Caco-2 (cell line): ENCODE results near the gene ATRIP. TPM values are rescaled to one million over a fixed set of nuclear protein-coding genes. Genes with fewer than 3 reads are reported as not detected.
"Not testable (repeated sequence)": the region's sequence is repeated elsewhere in the genome, so short reads cannot be mapped to it uniquely, and the experiment has no call there.

Experiments used
- BruUV-seq: library from RNA; stranded (reverse); fragments of 400-500 nt; replicated peaks from 2 replicates; lab custom pipeline; 2021; lab: Mats Ljungman, UMichigan
- CTCF ChIA-PET: fragments of 300-600 bp; sonication (Branson Sonifier 250); formaldehyde crosslinking; loops from one replicate; lab custom pipeline; 2022; ENCODE audit warnings: antibody characterized with exemption; lab: Charles Lee
- POLR2A ChIA-PET: fragments of 300-600 bp; sonication (Branson Sonifier 250); formaldehyde crosslinking; loops from one replicate; lab custom pipeline; 2022; ENCODE audit warnings: antibody characterized with exemption; lab: Charles Lee
- DNase-seq, 2 experiments: peaks; one replicate each; pipeline versions ENCODE4 v3.0.0 to v3.0.0-alpha.2; 2020 to 2022
- H3K27me3 ChIP-seq: replicated peaks from 2 replicates; pipeline ENCODE4 v1.6.0; 2011; ENCODE audit warnings: low read length; ENCODE audit not compliant: control insufficient read depth, insufficient read depth
- H3K36me3 ChIP-seq: 2 replicates; pipeline ENCODE4 v1.5.1; 2011; ENCODE audit warnings: low read length; ENCODE audit not compliant: control insufficient read depth, insufficient read depth
- H3K4me1 ChIP-seq: fragments of 250-450 bp; sonication (Bioruptor Pico); 2 replicates; pipeline ENCODE4 v1.5.1; 2020; ENCODE audit warnings: mild to moderate bottlenecking
- H3K4me3 ChIP-seq: 2 replicates; pipeline ENCODE4 v1.5.1; 2011; ENCODE audit warnings: low read depth, mild to moderate bottlenecking, control low read depth, low read length
- H3K9me3 ChIP-seq: fragments of 250-450 bp; sonication (Bioruptor Pico); 2 replicates; pipeline ENCODE4 v1.5.1; 2020; ENCODE audit warnings: mild to moderate bottlenecking, moderate library complexity
- H3K27ac Mint-ChIP-seq: one replicate; pipeline ENCODE4 v1.8.0; 2022; ENCODE audit warnings: mixed read lengths; ENCODE audit not compliant: unreplicated experiment
- H3K27me3 Mint-ChIP-seq: one replicate; pipeline ENCODE4 v1.8.0; 2022; ENCODE audit warnings: mixed read lengths; ENCODE audit not compliant: insufficient read depth, unreplicated experiment
- H3K36me3 Mint-ChIP-seq: one replicate; pipeline ENCODE4 v1.8.0; 2022; ENCODE audit warnings: mild to moderate bottlenecking, mixed read lengths; ENCODE audit not compliant: insufficient read depth, unreplicated experiment
- H3K4me1 Mint-ChIP-seq: one replicate; pipeline ENCODE4 v1.8.0; 2022; ENCODE audit warnings: low read depth, mixed read lengths; ENCODE audit not compliant: unreplicated experiment
- H3K4me3 Mint-ChIP-seq: one replicate; pipeline ENCODE4 v1.8.0; 2022; ENCODE audit warnings: mild to moderate bottlenecking, moderate library complexity, mixed read lengths; ENCODE audit not compliant: unreplicated experiment
- H3K9me3 Mint-ChIP-seq: one replicate; pipeline ENCODE4 v1.8.0; 2022; ENCODE audit warnings: mixed read lengths; ENCODE audit not compliant: unreplicated experiment
- intact Hi-C: fragments of 100-400 bp; cut with micrococcal nuclease; formaldehyde crosslinking; loops from one replicate; pipeline ENCODE4 v1.10.0; 2022; ENCODE audit not compliant: unreplicated experiment
- total RNA-seq: library from RNA; stranded (reverse); gene quantifications from 2 replicates; pipeline ENCODE4 v1.2.3, GENCODE V29; 2022
- TF ChIP-seq, protein P1 (sequence below), 2 experiments: fragments of 200-600 bp in 1 of 2; IDR thresholded peaks; 1 replicate in 1 of 2; 2 replicates in 1 of 2; pipeline versions ENCODE4 v1.5.1 to v1.8.0; 2011 to 2022; ENCODE audit warnings: antibody characterized with exemption in 1 of 2, control low read depth in 1 of 2, inconsistent platforms in 1 of 2, low read depth in 1 of 2, low read length in 1 of 2, mild to moderate bottlenecking in 1 of 2, moderate library complexity in 1 of 2; ENCODE audit not compliant: insufficient read depth in 1 of 2, severe bottlenecking in 1 of 2, unreplicated experiment in 1 of 2

ATRIP gene
- total RNA-seq, 1 experiment from 2014 or later = 15.9 TPM

DNA sequence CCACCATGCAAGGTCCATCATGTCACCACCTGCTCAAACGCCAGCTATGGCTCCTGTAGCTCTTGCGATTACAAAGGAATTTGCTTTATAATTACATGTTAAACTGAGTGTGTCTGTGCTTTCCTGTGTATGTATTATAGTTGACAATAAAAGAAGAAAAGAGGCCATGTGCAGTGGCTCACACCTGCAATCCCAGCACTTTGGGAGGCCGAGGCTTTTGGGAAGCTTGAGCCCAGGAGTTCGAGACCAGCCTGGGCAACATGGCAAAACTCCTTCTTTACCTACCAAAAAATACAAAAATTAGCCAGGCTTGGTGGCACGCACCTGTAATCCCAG, 27.0 kb downstream of the ATRIP start:
- ChIA-PET CTCF (interaction anchor here (0.6 to 2.9 kb wide), 21 partner anchors 9 to 189 kb away, joined by 3 to 77 read pairs (median 7); partner anchors contain the start of genes ATRIP, CCDC51, CELSR3 and PFKFB4), POLR2A (interaction anchor here (0.5 to 2.1 kb wide), 21 partner anchors 9 to 621 kb away, joined by 3 to 21 read pairs (median 3); partner anchors contain the start of genes ATRIP, CCDC51, IP6K2 and PFKFB4)
- peaks cover 20% of the 10 kb centered on the region for H3K4me1 Mint-ChIP-seq
- H3K36me3 ChIP-seq = no peaks in the 10 kb centered on the region
- H3K9me3 Mint-ChIP-seq = no peaks in the 10 kb centered on the region
- H3K9me3 ChIP-seq = no peaks in the 10 kb centered on the region
- intact Hi-C loops = loop anchor here (1.0 kb wide), 2 partner anchors 8 to 34 kb away; no protein-coding TSS in a partner anchor
- no peaks in the 10 kb centered on the region for H3K27me3 Mint-ChIP-seq
- H3K36me3 Mint-ChIP-seq = peaks cover 34% of the 10 kb centered on the region
- H3K4me3 Mint-ChIP-seq = peak overlapping the region; percentile 88
- TF ChIP-seq, protein P1, sequence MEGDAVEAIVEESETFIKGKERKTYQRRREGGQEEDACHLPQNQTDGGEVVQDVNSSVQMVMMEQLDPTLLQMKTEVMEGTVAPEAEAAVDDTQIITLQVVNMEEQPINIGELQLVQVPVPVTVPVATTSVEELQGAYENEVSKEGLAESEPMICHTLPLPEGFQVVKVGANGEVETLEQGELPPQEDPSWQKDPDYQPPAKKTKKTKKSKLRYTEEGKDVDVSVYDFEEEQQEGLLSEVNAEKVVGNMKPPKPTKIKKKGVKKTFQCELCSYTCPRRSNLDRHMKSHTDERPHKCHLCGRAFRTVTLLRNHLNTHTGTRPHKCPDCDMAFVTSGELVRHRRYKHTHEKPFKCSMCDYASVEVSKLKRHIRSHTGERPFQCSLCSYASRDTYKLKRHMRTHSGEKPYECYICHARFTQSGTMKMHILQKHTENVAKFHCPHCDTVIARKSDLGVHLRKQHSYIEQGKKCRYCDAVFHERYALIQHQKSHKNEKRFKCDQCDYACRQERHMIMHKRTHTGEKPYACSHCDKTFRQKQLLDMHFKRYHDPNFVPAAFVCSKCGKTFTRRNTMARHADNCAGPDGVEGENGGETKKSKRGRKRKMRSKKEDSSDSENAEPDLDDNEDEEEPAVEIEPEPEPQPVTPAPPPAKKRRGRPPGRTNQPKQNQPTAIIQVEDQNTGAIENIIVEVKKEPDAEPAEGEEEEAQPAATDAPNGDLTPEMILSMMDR (IDR thresholded peaks at IDR 0.05; ENCODE audit: insufficient read depth in 1 of 2, low read depth in 1 of 2, low read length in 1 of 2, severe bottlenecking in 1 of 2, unreplicated experiment in 1 of 2) = no peak
- H3K4me3 ChIP-seq = no peak overlapping the region; the same call in 1 of the 2 replicates
- no TSS peak for BruUV-seq
- H3K27me3 ChIP-seq = no peaks in the 10 kb centered on the region
- peak overlapping the region; percentile 97 for H3K27ac Mint-ChIP-seq
- DNase-seq = no peak
- peaks cover 22% of the 10 kb centered on the region; the same call in 1 of the 2 replicates for H3K4me1 ChIP-seq

DNA sequence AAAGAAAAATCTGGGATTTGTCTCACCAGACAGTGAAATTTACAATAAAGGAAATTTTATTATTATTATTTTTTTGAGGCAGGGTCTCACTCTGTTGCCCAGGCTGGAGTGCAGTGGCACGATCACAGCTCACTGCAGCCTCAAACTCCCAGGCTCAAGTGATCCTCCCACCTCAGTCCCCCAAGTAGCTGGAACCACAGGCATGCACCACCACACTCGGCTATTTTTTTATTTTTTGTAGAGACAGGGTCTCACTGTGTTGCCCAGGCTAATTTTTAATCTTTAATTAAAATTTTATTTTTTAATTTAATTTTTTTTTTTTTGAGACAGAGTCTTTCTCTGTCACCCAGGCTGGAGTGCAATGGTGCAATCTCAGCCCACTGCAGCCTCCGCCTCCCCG, 27.5 kb downstream of the ATRIP start:
- POLR2A ChIA-PET = interaction anchor here (0.7 to 2.1 kb wide), 10 partner anchors 9 to 243 kb away, joined by 3 to 21 read pairs (median 4); partner anchors contain the start of genes ATRIP, CCDC51, IP6K2 and TMA7
- CTCF ChIA-PET = interaction anchor here (0.7 to 2.9 kb wide), 16 partner anchors 8 to 188 kb away, joined by 3 to 77 read pairs (median 7); partner anchors contain the start of genes ATRIP, CELSR3, PFKFB4 and SHISA5
- BruUV-seq = TSS peak; percentile 89

DNA sequence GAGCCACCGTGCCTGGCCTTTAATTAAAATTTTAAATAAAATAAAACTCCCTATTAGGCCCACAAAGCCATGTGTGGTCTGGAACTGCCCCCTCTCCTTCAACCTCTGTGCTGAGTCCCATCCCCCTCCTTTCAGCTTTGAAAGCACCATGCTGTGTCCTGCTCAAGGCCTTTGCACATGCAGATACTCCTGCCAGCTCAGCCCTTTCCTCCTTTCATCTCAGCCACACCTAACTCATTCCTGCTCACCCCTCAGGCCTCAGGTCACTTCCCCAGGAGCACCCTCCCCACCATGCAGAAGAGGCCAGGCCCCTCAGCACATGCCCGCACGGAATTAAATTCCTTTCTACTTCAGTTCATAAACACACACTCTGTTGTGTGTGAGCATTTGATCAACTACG, 28.1 kb downstream of the ATRIP start:
- H3K27ac Mint-ChIP-seq = peak overlapping the region; percentile 78
- Histone ChIP-seq H3K36me3 (no peaks in the 10 kb centered on the region), H3K9me3 (no peaks in the 10 kb centered on the region), H3K27me3 (no peaks in the 10 kb centered on the region), H3K4me1 (peaks cover 22% of the 10 kb centered on the region; the same call in 1 of the 2 replicates), H3K4me3 (no peak overlapping the region)
- no TSS peak for BruUV-seq
- intact Hi-C loops = no loop called here
- H3K4me1 Mint-ChIP-seq = peaks cover 20% of the 10 kb centered on the region
- ChIA-PET CTCF (interaction anchor here (2.9 kb wide), 1 partner anchor 33 kb away, joined by 77 read pairs; no protein-coding TSS in a partner anchor), POLR2A (no interaction called here)
- peak in 1 of 2 experiments; percentile 65 for DNase-seq
- no peaks in the 10 kb centered on the region for H3K27me3 Mint-ChIP-seq
- TF ChIP-seq, protein P1 (IDR thresholded peaks at IDR 0.05; ENCODE audit: insufficient read depth in 1 of 2, low read depth in 1 of 2, low read length in 1 of 2, severe bottlenecking in 1 of 2, unreplicated experiment in 1 of 2) = no peak
- H3K36me3 Mint-ChIP-seq = peaks cover 23% of the 10 kb centered on the region
- peak overlapping the region; percentile 38 for H3K4me3 Mint-ChIP-seq
- no peaks in the 10 kb centered on the region for H3K9me3 Mint-ChIP-seq

More for the DNA sequence above, 27.5 kb downstream of the ATRIP start:
- peaks cover 20% of the 10 kb centered on the region for H3K4me1 Mint-ChIP-seq
- H3K9me3 ChIP-seq, DNase-seq, H3K9me3 Mint-ChIP-seq, H3K27me3 Mint-ChIP-seq, H3K27me3 ChIP-seq, H3K36me3 ChIP-seq, H3K4me3 ChIP-seq, intact Hi-C loops: not testable (repeated sequence)
- peaks cover 29% of the 10 kb centered on the region for H3K36me3 Mint-ChIP-seq
- H3K4me1 ChIP-seq = peaks cover 22% of the 10 kb centered on the region; the same call in 1 of the 2 replicates
- peak overlapping the region; percentile 97 for H3K27ac Mint-ChIP-seq
- peak overlapping the region; percentile 88 for H3K4me3 Mint-ChIP-seq
